Ovary (tissue), 9 donors: ENCODE measurements around the gene PCBP3. TPM values are rescaled to one million over a fixed set of nuclear protein-coding genes. Genes with fewer than 3 reads are reported as not detected.
A peak's percentile ranks its signal among the peaks of the same experiment; 100 is the strongest.

Source experiments
- DNase-seq, 5 donors: peaks; one replicate each; pipeline ENCODE4 v3.0.0-alpha.2; 2019 to 2020
- H3K27ac ChIP-seq, 2 donors: fragments of 200-600 bp; one replicate each; pipeline versions ENCODE4 v1.5.1 to v1.8.0; 2019 to 2022
- H3K27me3 ChIP-seq: fragments of 200-600 bp; one replicate; pipeline ENCODE4 v1.8.0; 2022
- H3K36me3 ChIP-seq: fragments of 200-600 bp; sonication (generic); one replicate; pipeline ENCODE4 v1.5.1; 2019
- H3K4me1 ChIP-seq: one replicate; pipeline ENCODE4 v1.8.1; 2013; ENCODE audit warnings: mild to moderate bottlenecking, moderate library complexity; ENCODE audit not compliant: insufficient read depth
- H3K4me3 ChIP-seq: fragments of 200-600 bp; sonication (generic); one replicate; pipeline ENCODE4 v1.5.1; 2017
- H3K9me3 ChIP-seq, 2 donors: fragments of 200-600 bp in 1 of 2; sonication (generic) in 1 of 2; one replicate each; pipeline versions ENCODE4 v1.5.1 to v1.8.1; 2013 to 2019; ENCODE audit warnings: mild to moderate bottlenecking in 1 of 2, moderate library complexity in 1 of 2
- CTCF ChIP-seq, 3 donors: fragments of 450-650 bp in 2 of 3; fragments of 200-600 bp in 1 of 3; IDR thresholded peaks; one replicate each; pipeline versions ENCODE4 v1.5.1 to v1.8.0; 2016 to 2022; ENCODE audit warnings: antibody characterized with exemption in 3 of 3, mild to moderate bottlenecking in 1 of 3
- EP300 ChIP-seq: sonication (generic); formaldehyde crosslinking; IDR thresholded peaks from one replicate; pipeline ENCODE4 v1.6.1; 2017; ENCODE audit warnings: antibody characterized with exemption
- POLR2A ChIP-seq: fragments of 450-650 bp; IDR thresholded peaks from one replicate; pipeline ENCODE4 v1.6.1; 2017; ENCODE audit warnings: antibody characterized with exemption, mild to moderate bottlenecking, moderate library complexity
- WGBS, 3 donors: extraction: QIAGEN DNeasy Blood & Tissue Kit in 1 of 3; methylation state at CpG; one replicate each; pipeline versions ENCODE4 v1.1.5 to v1.1.7; 2013 to 2017; 5-methylcytosine and 5-hydroxymethylcytosine counted together
- intact Hi-C, 4 donors: fragments of 100-400 bp; cut with DNase I; formaldehyde crosslinking; loops; one replicate each; pipeline versions ENCODE4 v1.11.0 to v1.15.1; 2022 to 2023
- polyA plus RNA-seq, 2 donors: library from polyadenylated mRNA; stranded (reverse); fragments of 200-250 nt in 1 of 2; fragments of 350-450 nt in 1 of 2; fragmentation: Illumina TruSeq in 1 of 2; extraction: RNeasy Lipid Tissue Mini Kit (QIAGEN cat#74804) in 1 of 2; gene quantifications; one replicate each; pipeline ENCODE4 v1.2.3, GENCODE V29; 2013 to 2014
- total RNA-seq, 7 donors: library from RNA; depleted of rRNA in 2 of 7; stranded (reverse); fragments of >200 nt in 2 of 7; fragmentation: NEBNext Ultra II Directional in 3 of 7; extraction: Animal tissue kit (Norgen Biotek cat#: 25700) in 3 of 7; gene quantifications; one replicate each; pipeline versions ENCODE4 v1.1.0 to v1.2.4, GENCODE V29; 2016 to 2023
- donor health status: DM: no; HTN: no; CAD: no; lungs with moderate emphysema.
- donor health status: DM: no; HTN: no; CAD: no.
- donor health status: Bipolar disorder and iron deficiency.
- donor health status: DM: yes; HTN: yes; CAD: no.
- donor health status: DM: no; HTN: no; CAD: no.
- donor health status: DM: yes; HTN: yes; CAD: no.

PCBP3 gene
- total and polyA plus RNA-seq, 9 donors: 2.4 to 10.1 (median 5.4) TPM

GRCh38 chr21:45898781-45899180 is 255.3 kb downstream of the PCBP3 start:
- TF ChIP-seq CTCF (IDR thresholded peaks at IDR 0.05) (no peak), POLR2A (no peak), EP300 (no peak)
- intact Hi-C loops: no loop called here
- H3K27me3 ChIP-seq: no peaks in the 10 kb centered on the region
- WGBS, 3 donors: 71 to 84% (median 83%) methylated on average over 23 to 24 of the region's 24 CpGs
- H3K4me3 ChIP-seq: no peak overlapping the region
- no peaks in the 10 kb centered on the region for H3K4me1 ChIP-seq
- no peaks in the 10 kb centered on the region for H3K36me3 ChIP-seq
- no peak overlapping the region for H3K27ac ChIP-seq
- no peaks in the 10 kb centered on the region for H3K9me3 ChIP-seq
- peak in 1 of 5 donors; percentile 16 for DNase-seq

- no peaks in the 10 kb centered on the region for H3K4me1 ChIP-seq
- H3K36me3 ChIP-seq: no peaks in the 10 kb centered on the region
- TF ChIP-seq CTCF (IDR thresholded peaks at IDR 0.05): no peak
- no peak for TF ChIP-seq POLR2A
- no peak for TF ChIP-seq EP300
- intact Hi-C loops: no loop called here
- H3K27ac ChIP-seq: no peak overlapping the region
- H3K27me3 ChIP-seq: no peaks in the 10 kb centered on the region
- 75 to 79% (median 77%) methylated on average over 15 to 17 of the region's 17 CpGs for WGBS, 3 donors
- DNase-seq: peak in 1 of 5 donors; percentile 4
- H3K9me3 ChIP-seq: no peaks in the 10 kb centered on the region
- no peak overlapping the region for H3K4me3 ChIP-seq
Measured at GRCh38 chr21:45899317-45900033, 255.9 kb downstream of the PCBP3 start.

GRCh38 chr21:45900034-45900868 is 256.7 kb downstream of the PCBP3 start:
- DNase-seq: peak in 1 of 5 donors; percentile 14
- Histone ChIP-seq H3K4me1 (no peaks in the 10 kb centered on the region), H3K36me3 (no peaks in the 10 kb centered on the region), H3K4me3 (no peak overlapping the region), H3K27me3 (no peaks in the 10 kb centered on the region), H3K9me3 (no peaks in the 10 kb centered on the region), H3K27ac (no peak overlapping the region)
- intact Hi-C loops: no loop called here
- WGBS, 3 donors: 87 to 90% (median 88%) methylated on average over 25 to 27 of the region's 27 CpGs
- no peak for TF ChIP-seq EP300

DNA sequence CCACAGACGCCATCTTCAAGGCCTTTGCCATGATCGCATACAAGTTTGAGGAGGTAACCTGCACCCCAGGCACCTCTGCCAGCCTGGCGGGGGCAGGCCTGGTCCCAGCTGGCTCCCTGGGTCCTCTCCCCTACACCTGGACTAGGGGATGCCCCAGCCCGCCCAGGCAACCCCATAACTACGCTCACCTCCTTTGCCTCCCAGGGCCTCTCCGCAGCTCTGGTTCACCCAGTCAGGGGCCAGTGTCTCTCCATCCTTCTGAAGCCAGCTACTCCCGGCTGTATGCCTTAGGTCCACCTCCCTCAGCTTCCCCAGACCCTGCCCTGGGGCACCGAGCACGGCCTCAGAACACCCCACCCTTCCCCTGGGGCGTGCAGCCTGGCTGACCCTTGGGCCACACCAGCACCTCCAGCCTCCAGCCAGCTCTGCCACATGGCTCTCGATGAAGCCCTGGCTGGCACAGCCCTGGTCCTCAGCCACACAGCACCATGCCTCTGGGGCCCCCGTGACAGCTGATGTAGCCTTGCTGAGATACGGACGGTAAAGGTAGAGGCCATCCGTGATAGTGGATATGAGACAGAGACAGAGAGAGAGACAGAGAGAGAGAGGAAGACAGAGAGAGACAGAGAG is 257.7 kb downstream of the PCBP3 start:
- WGBS, 3 donors: 92 to 97% (median 92%) methylated on average over 14 to 15 of the region's 15 CpGs
- no peak for TF ChIP-seq EP300
- no peak for TF ChIP-seq CTCF (IDR thresholded peaks at IDR 0.05)
- TF ChIP-seq POLR2A: no peak
- Histone ChIP-seq H3K4me3 (no peak overlapping the region), H3K9me3 (no peaks in the 10 kb centered on the region), H3K36me3 (no peaks in the 10 kb centered on the region), H3K27me3 (no peaks in the 10 kb centered on the region), H3K27ac (no peak overlapping the region), H3K4me1 (no peaks in the 10 kb centered on the region)
- peak in 1 of 5 donors; percentile 15 for DNase-seq
- intact Hi-C loops: no loop called here
